HepG2 (cell line): ENCODE results near the gene VWA7. TPM values are rescaled to one million over a fixed set of nuclear protein-coding genes. Genes with fewer than 3 reads are reported as not detected.

Source experiments
- ATF7-NPFF ChIP-seq: sonication (generic); formaldehyde crosslinking; IDR thresholded peaks from 2 replicates; pipeline ENCODE4 v1.8.1; 2023; ENCODE audit warnings: mild to moderate bottlenecking, low read depth, missing genetic modification reagents, moderate library complexity
- FLYWCH1 ChIP-seq: sonication (generic); formaldehyde crosslinking; IDR thresholded peaks from 2 replicates; pipeline ENCODE4 v1.8.1; 2023; ENCODE audit warnings: mild to moderate bottlenecking, missing genetic modification reagents
- GFI1 ChIP-seq: sonication (generic); formaldehyde crosslinking; IDR thresholded peaks from 2 replicates; pipeline ENCODE4 v1.5.0; 2020; ENCODE audit warnings: missing genetic modification reagents, mild to moderate bottlenecking, borderline replicate concordance
- POLR2AphosphoS5 ChIP-seq: IDR thresholded peaks from 2 replicates; pipeline ENCODE4 v1.6.1; 2012; ENCODE audit warnings: low read depth, low read length
- RARA ChIP-seq: IDR thresholded peaks from 2 replicates; pipeline ENCODE4 v1.6.1; 2016; ENCODE audit warnings: missing genetic modification reagents, missing compliant biosample characterization
- SALL2 ChIP-seq: sonication (generic); formaldehyde crosslinking; IDR thresholded peaks from 2 replicates; pipeline ENCODE4 v1.8.1; 2023; ENCODE audit warnings: mild to moderate bottlenecking, missing genetic modification reagents, inconsistent platforms
- SAP130 ChIP-seq: IDR thresholded peaks from 2 replicates; pipeline ENCODE4 v1.6.1; 2016; ENCODE audit warnings: low read depth
- SMARCE1 ChIP-seq: fragments of 450-650 bp; IDR thresholded peaks from 2 replicates; pipeline ENCODE4 v1.6.1; 2017; ENCODE audit warnings: borderline replicate concordance
- TOPORS ChIP-seq: sonication (generic); formaldehyde crosslinking; IDR thresholded peaks from 2 replicates; pipeline ENCODE4 v1.8.0; 2023; ENCODE audit warnings: mild to moderate bottlenecking, missing genetic modification reagents
- ZBTB8A ChIP-seq: sonication (generic); formaldehyde crosslinking; IDR thresholded peaks from 2 replicates; pipeline ENCODE4 v1.4.0; 2020; ENCODE audit warnings: mild to moderate bottlenecking, low read depth, missing genetic modification reagents, borderline replicate concordance
- ZKSCAN5 ChIP-seq: sonication (generic); formaldehyde crosslinking; IDR thresholded peaks from 2 replicates; pipeline ENCODE4 v1.5.1; 2020; ENCODE audit warnings: mild to moderate bottlenecking, missing genetic modification reagents
- ZNF12 ChIP-seq: sonication (generic); formaldehyde crosslinking; IDR thresholded peaks from 2 replicates; pipeline ENCODE4 v1.5.0; 2020; ENCODE audit warnings: missing genetic modification reagents
- ZNF253 ChIP-seq: sonication (generic); formaldehyde crosslinking; IDR thresholded peaks from 2 replicates; pipeline ENCODE4 v1.8.0; 2022; ENCODE audit warnings: mild to moderate bottlenecking, missing genetic modification reagents, borderline replicate concordance
- ZNF296 ChIP-seq: sonication (generic); formaldehyde crosslinking; conservative IDR thresholded peaks from 2 replicates; pipeline ENCODE4 v1.5.0; 2020; ENCODE audit warnings: mild to moderate bottlenecking, missing genetic modification reagents
- ZNF749 ChIP-seq: sonication (generic); formaldehyde crosslinking; IDR thresholded peaks from 2 replicates; pipeline ENCODE4 v1.8.0; 2022; ENCODE audit warnings: mild to moderate bottlenecking, missing genetic modification reagents, moderate library complexity, borderline replicate concordance
- polyA plus RNA-seq, 8 experiments: library from polyadenylated mRNA; depleted of rRNA in 3 of 8; stranded (reverse) in 7 of 8; unstranded in 1 of 8; fragments of >200 nt; fragmentation: Illumina TruSeq in 4 of 8; extraction: Trizol in 4 of 8; gene quantifications; 2 replicates each; pipeline versions ENCODE4 v1.2.1 to v1.2.3, GENCODE V29; 2011 to 2016; ENCODE audit warnings: low read depth in 4 of 8, missing spikeins in 1 of 8, mixed read lengths in 1 of 8; ENCODE audit not compliant: insufficient read depth in 1 of 8
- total RNA-seq, 5 experiments: library from RNA; depleted of rRNA; stranded (reverse); fragments of >200 nt; fragmentation: Illumina TruSeq; extraction: Trizol; gene quantifications; 2 replicates each; pipeline ENCODE4 v1.2.3, GENCODE V29; 2016; ENCODE audit warnings: low read depth in 1 of 5
- TF ChIP-seq, protein P1 (sequence below): sonication (generic); formaldehyde crosslinking; conservative IDR thresholded peaks from 2 replicates; pipeline ENCODE4 v1.4.0; 2020; ENCODE audit warnings: missing genetic modification reagents
- TF ChIP-seq, protein P2 (sequence below): sonication (generic); formaldehyde crosslinking; conservative IDR thresholded peaks from 2 replicates; pipeline ENCODE4 v1.4.0; 2020; ENCODE audit warnings: missing genetic modification reagents
- TF ChIP-seq, protein P3 (sequence below): sonication (generic); formaldehyde crosslinking; IDR thresholded peaks from 2 replicates; pipeline ENCODE4 v1.5.1; 2020; ENCODE audit warnings: mild to moderate bottlenecking, missing genetic modification reagents, borderline replicate concordance
- TF ChIP-seq, protein P4 (sequence below): sonication (generic); formaldehyde crosslinking; IDR thresholded peaks from 2 replicates; pipeline ENCODE4 v1.4.0; 2020; ENCODE audit warnings: low read depth, mild to moderate bottlenecking, missing genetic modification reagents
- TF ChIP-seq, protein P5 (sequence below): sonication (generic); formaldehyde crosslinking; IDR thresholded peaks from 2 replicates; pipeline ENCODE4 v1.5.0; 2020; ENCODE audit warnings: mild to moderate bottlenecking, missing genetic modification reagents, moderate library complexity
- TF ChIP-seq, protein P6 (sequence below): sonication (generic); formaldehyde crosslinking; IDR thresholded peaks from 2 replicates; pipeline ENCODE4 v1.5.1; 2020; ENCODE audit warnings: missing genetic modification reagents, mild to moderate bottlenecking, borderline replicate concordance

VWA7 gene
- total and polyA plus RNA-seq, 2 of the 13 experiments (the other 11 are each of a cell fraction or from before 2014, with no cell fraction given) = 0.86 to 3.3 TPM

DNA sequence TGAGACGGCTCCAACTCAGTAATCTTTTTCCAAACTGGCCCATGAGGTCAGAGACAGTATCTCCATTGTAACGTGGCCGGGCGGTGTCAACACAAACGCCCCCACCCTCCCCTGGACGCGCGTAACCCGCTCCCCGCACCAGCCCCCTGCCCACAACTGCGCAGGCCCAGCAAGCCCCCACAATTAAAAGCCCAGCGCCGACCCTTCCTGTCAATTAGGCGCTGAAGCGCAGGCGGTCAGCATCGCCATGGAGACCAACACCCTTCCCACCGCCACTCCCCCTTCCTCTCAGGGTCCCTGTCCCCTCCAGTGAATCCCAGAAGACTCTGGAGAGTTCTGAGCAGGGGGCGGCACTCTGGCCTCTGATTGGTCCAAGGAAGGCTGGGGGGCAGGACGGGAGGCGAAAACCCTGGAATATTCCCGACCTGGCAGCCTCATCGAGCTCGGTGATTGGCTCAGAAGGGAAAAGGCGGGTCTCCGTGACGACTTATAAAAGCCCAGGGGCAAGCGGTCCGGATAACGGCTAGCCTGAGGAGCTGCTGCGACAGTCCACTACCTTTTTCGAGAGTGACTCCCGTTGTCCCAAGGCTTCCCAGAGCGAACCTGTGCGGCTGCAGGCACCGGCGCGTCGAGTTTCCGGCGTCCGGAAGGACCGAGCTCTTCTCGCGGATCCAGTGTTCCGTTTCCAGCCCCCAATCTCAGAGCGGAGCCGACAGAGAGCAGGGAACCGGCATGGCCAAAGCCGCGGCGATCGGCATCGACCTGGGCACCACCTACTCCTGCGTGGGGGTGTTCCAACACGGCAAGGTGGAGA is 38.1 kb upstream of the VWA7 start, which contains the start of the genes HSPA1A and HSPA1L (continued):
- peak; percentile 68 for TF ChIP-seq SAP130
- TF ChIP-seq ZNF296 (CRISPR knock-in tag) = no peak
- TF ChIP-seq ZNF253 = peak; percentile 65; the same call in 1 of the 2 replicates
- TF ChIP-seq, protein P1, sequence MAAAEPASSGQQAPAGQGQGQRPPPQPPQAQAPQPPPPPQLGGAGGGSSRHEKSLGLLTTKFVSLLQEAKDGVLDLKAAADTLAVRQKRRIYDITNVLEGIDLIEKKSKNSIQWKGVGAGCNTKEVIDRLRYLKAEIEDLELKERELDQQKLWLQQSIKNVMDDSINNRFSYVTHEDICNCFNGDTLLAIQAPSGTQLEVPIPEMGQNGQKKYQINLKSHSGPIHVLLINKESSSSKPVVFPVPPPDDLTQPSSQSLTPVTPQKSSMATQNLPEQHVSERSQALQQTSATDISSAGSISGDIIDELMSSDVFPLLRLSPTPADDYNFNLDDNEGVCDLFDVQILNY (CRISPR knock-in tag) = no peak
- no peak for TF ChIP-seq ZBTB8A
- TF ChIP-seq TOPORS (CRISPR knock-in tag) = no peak
- TF ChIP-seq FLYWCH1 (CRISPR knock-in tag) = no peak
- TF ChIP-seq GFI1 (CRISPR knock-in tag) = no peak; the same call in 1 of the 2 replicates
- peak; percentile 59 for TF ChIP-seq SALL2
- peak; percentile 34; the same call in 1 of the 2 replicates for TF ChIP-seq ZNF12 (CRISPR knock-in tag)
- TF ChIP-seq, protein P2, sequence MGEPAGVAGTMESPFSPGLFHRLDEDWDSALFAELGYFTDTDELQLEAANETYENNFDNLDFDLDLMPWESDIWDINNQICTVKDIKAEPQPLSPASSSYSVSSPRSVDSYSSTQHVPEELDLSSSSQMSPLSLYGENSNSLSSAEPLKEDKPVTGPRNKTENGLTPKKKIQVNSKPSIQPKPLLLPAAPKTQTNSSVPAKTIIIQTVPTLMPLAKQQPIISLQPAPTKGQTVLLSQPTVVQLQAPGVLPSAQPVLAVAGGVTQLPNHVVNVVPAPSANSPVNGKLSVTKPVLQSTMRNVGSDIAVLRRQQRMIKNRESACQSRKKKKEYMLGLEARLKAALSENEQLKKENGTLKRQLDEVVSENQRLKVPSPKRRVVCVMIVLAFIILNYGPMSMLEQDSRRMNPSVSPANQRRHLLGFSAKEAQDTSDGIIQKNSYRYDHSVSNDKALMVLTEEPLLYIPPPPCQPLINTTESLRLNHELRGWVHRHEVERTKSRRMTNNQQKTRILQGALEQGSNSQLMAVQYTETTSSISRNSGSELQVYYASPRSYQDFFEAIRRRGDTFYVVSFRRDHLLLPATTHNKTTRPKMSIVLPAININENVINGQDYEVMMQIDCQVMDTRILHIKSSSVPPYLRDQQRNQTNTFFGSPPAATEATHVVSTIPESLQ = no peak
- TF ChIP-seq, protein P3, sequence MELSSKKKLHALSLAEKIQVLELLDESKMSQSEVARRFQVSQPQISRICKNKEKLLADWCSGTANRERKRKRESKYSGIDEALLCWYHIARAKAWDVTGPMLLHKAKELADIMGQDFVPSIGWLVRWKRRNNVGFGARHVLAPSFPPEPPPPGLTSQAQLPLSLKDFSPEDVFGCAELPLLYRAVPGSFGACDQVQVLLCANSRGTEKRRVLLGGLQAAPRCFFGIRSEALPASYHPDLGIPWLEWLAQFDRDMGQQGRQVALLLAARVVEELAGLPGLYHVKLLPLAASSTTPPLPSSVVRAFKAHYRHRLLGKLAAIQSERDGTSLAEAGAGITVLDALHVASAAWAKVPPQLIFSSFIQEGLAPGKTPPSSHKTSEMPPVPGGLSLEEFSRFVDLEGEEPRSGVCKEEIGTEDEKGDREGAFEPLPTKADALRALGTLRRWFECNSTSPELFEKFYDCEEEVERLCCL (CRISPR knock-in tag) = no peak
- TF ChIP-seq RARA (CRISPR knock-in tag) = peak; percentile 41; the same call in 1 of the 2 replicates
- TF ChIP-seq, protein P4, sequence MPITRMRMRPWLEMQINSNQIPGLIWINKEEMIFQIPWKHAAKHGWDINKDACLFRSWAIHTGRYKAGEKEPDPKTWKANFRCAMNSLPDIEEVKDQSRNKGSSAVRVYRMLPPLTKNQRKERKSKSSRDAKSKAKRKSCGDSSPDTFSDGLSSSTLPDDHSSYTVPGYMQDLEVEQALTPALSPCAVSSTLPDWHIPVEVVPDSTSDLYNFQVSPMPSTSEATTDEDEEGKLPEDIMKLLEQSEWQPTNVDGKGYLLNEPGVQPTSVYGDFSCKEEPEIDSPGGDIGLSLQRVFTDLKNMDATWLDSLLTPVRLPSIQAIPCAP = no peak
- TF ChIP-seq POLR2AphosphoS5 = peak; percentile 99
- no peak for TF ChIP-seq ZKSCAN5 (CRISPR knock-in tag)
- TF ChIP-seq, protein P5, sequence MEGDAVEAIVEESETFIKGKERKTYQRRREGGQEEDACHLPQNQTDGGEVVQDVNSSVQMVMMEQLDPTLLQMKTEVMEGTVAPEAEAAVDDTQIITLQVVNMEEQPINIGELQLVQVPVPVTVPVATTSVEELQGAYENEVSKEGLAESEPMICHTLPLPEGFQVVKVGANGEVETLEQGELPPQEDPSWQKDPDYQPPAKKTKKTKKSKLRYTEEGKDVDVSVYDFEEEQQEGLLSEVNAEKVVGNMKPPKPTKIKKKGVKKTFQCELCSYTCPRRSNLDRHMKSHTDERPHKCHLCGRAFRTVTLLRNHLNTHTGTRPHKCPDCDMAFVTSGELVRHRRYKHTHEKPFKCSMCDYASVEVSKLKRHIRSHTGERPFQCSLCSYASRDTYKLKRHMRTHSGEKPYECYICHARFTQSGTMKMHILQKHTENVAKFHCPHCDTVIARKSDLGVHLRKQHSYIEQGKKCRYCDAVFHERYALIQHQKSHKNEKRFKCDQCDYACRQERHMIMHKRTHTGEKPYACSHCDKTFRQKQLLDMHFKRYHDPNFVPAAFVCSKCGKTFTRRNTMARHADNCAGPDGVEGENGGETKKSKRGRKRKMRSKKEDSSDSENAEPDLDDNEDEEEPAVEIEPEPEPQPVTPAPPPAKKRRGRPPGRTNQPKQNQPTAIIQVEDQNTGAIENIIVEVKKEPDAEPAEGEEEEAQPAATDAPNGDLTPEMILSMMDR (CRISPR knock-in tag) = no peak
- TF ChIP-seq, protein P6, sequence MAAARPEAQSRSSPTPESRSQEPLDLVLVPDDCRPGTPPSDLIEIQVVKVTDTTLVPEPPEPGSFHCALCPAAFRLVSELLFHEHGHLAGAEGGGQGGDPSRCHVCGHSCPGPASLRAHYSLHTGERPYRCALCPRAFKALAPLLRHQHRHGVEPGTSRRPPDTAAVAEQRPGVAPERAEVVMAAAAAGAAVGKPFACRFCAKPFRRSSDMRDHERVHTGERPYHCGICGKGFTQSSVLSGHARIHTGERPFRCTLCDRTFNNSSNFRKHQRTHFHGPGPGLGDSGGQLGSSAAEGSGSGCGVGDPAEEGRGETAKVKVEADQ (CRISPR knock-in tag) = 0 out of 2 replicates have a peak, but pooled peaks have one; percentile 27
- peak; percentile 19; the same call in 1 of the 2 replicates for TF ChIP-seq ZNF749 (CRISPR knock-in tag)
- 0 out of 2 replicates have a peak, but pooled peaks have one; percentile 41 for TF ChIP-seq ATF7-NPFF (CRISPR knock-in tag)
- no peak for TF ChIP-seq SMARCE1
